Cardiac fibroblast (primary cell): ENCODE measurements around the gene HECTD1.
A peak's percentile ranks its signal among the peaks of the same experiment; 100 is the strongest.

Experiments
- DNase-seq, 2 donors: peaks; one replicate each; pipeline versions ENCODE4 v3.0.0 to v3.0.0-alpha.2; 2010; ENCODE audit warnings: low read depth in 2 of 2
- H3K4me3 ChIP-seq, 2 donors: replicated peaks in 1 of 2; 1 replicate in 1 of 2; 2 replicates in 1 of 2; pipeline ENCODE4 v1.5.1; 2011; ENCODE audit warnings: low read depth in 2 of 2, low read length in 2 of 2, mild to moderate bottlenecking in 2 of 2, moderate library complexity in 1 of 2
- TF ChIP-seq, protein P1 (sequence below): IDR thresholded peaks from one replicate; pipeline ENCODE4 v1.5.1; 2011; ENCODE audit warnings: low read depth, mild to moderate bottlenecking, low read length, inconsistent platforms

The HECTD1 gene

DNA sequence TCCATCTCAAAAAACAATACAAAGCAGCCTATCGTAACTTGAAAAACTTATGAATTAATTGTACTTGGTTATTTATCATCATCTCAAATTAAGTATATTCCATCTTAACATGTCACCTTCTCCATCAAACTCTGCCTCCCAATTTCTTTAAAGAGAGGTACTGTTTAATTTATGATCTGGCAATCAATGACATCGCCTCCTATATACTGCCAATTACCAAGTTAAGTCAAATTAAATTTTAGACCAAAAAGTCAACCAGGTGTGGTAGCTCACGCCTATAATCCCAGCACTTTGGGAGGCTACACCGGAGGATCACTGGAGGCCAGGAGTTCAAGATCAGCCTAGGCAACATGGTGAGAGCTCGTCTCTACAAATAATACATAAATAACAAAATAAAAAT is 37.7 kb downstream of the HECTD1 start:
- DNase-seq: no peak
- TF ChIP-seq, protein P1, sequence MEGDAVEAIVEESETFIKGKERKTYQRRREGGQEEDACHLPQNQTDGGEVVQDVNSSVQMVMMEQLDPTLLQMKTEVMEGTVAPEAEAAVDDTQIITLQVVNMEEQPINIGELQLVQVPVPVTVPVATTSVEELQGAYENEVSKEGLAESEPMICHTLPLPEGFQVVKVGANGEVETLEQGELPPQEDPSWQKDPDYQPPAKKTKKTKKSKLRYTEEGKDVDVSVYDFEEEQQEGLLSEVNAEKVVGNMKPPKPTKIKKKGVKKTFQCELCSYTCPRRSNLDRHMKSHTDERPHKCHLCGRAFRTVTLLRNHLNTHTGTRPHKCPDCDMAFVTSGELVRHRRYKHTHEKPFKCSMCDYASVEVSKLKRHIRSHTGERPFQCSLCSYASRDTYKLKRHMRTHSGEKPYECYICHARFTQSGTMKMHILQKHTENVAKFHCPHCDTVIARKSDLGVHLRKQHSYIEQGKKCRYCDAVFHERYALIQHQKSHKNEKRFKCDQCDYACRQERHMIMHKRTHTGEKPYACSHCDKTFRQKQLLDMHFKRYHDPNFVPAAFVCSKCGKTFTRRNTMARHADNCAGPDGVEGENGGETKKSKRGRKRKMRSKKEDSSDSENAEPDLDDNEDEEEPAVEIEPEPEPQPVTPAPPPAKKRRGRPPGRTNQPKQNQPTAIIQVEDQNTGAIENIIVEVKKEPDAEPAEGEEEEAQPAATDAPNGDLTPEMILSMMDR: no peak
- H3K4me3 ChIP-seq: no peak overlapping the region

- DNase-seq: no peak
- TF ChIP-seq, protein P1: no peak
- no peak overlapping the region for H3K4me3 ChIP-seq
These were observed 40.6 kb downstream of the HECTD1 start for GRCh38 chr14:31167032-31167431.

- TF ChIP-seq, protein P1: no peak
- DNase-seq: peak in 1 of 2 donors; percentile 3
These were observed 41.4 kb downstream of the HECTD1 start for GRCh38 chr14:31166271-31166561.

DNA sequence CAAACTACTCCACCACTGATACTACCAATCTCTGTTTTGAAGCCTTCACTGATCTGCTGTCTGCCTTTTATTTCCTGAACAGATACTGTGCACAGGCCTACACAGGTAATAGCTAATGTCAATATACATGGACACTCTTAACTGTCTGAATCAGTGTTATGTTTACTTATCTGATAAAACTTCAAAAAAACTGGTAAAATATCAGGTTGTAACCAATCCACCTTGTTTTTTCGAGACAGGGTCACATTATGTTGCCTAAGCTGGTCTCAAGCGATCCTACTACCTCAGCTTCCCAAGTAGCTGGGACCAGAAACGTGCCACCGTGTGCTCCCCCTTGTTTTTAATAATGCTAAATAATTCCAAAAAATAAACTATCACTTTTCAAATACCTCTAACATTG is 43.5 kb downstream of the HECTD1 start:
- DNase-seq: no peak
- TF ChIP-seq, protein P1: no peak
- no peak overlapping the region for H3K4me3 ChIP-seq

More at GRCh38 chr14:31166271-31166561, 41.4 kb downstream of the HECTD1 start:
- no peak overlapping the region for H3K4me3 ChIP-seq

GRCh38 chr14:31162910-31163649 is 44.5 kb downstream of the HECTD1 start:
- TF ChIP-seq, protein P1: no peak
- H3K4me3 ChIP-seq: no peak overlapping the region

DNA sequence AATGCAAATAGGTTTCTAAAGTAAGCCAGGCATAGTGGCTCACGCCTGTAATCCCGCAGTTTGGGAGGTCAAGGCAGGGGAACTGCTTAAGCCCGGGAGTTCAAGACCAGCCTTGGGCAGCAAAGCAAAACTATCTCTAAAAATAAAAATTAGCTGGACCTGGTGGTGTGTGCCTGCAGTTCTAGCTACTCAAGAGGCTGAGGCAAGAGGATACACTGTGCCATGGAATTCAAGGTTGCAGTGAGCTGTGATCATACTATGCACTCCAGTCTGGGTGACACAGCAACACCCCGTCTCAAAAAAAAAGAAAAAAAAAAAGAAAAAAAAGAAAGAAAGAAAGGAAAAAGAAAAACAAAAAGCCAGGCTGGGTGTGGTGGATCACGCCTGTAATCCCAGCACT is 46.3 kb downstream of the HECTD1 start:
- H3K4me3 ChIP-seq: no peak overlapping the region
- TF ChIP-seq, protein P1: no peak
- peak in 1 of 2 donors; percentile 13 for DNase-seq

More at GRCh38 chr14:31162910-31163649, 44.5 kb downstream of the HECTD1 start:
- no peak for DNase-seq

- peak; percentile 3 to 37 for DNase-seq
- TF ChIP-seq, protein P1: no peak
- H3K4me3 ChIP-seq: no peak overlapping the region
These were observed 47.8 kb downstream of the HECTD1 start for GRCh38 chr14:31159682-31160296.
